GM19351 (cell line): ENCODE data around the gene KATNB1.

ENCODE experiments used
- ATAC-seq: cut with Tn5 transposase; IDR thresholded peaks from one replicate; pipeline ENCODE4 v1.9.1; 2021; ENCODE audit warnings: mild to moderate bottlenecking, moderate library complexity; ENCODE audit not compliant: unreplicated experiment

KATNB1 gene

DNA sequence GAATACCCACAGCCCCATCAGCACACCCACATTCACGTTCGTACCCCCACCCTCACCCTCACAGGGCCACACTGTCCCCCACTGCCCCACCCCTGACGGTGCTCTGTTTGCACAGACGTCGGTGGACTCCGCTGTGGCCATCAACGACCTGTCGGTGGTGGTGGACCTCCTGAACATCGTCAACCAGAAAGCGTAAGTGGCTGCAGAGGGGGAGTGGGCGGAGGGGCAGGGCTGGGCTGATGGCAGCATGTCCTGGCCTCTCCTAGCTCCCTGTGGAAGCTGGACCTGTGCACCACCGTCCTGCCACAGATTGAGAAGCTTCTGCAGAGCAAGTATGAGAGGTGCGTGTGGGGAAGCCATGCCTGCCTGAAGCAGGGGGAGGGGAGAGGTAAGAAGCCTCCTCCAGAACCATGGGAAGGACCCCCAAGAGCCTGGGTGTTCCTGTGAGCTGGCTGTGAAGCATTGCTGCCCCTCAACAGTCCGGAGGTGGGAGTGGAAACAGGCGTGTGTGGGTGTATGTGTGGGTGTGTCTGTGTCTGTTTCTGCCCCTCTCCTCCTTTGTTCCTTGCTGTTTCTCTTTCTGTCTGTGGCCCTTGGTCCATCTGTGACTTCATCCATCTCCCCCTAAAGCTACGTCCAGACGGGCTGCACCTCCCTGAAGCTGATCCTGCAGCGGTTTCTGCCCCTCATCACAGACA, 20.3 kb downstream of the KATNB1 start:
- no peak for ATAC-seq

DNA sequence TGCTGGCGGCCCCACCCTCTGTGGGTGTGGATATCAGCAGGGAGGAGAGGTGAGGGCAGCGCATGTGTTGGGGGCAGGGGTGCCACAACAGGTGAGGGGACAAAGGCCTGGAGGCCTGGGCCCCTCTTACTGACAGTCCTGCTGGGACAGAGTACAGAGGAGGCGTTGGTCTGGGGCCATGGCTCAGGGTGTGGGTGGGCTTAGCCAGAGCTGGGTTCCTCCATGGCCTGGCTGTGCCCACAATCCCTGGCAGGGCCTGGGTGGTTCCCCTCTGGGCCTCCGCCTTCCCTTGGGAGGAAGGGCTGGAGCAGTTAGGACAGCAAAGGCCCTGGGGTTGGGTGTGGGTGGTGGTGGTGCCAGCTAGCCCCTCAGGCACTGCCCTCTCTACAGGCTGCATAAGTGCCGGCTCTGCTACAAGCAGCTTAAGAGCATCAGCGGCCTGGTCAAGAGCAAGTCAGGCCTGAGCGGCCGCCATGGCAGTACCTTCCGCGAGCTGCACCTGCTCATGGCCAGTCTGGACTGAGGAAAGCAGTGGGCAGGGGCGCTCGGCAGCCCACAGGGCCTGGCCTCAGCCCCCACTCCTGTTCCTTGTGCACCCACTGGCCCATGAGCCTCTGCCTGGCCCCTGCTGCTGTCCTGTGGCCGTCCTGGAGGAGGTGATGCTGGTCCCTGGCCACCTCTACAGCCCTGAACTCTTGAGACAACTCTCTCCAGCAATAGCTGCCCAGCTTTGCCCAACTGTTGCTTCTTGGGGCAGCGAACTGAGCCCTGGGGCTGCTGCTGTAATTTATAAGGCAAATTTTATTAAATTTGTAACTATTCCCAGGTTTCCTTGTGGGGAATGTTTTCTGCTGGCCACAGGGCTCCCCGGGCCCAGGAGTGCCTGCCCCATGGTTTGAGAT, 21.1 kb downstream of the KATNB1 start:
- ATAC-seq = no peak

DNA sequence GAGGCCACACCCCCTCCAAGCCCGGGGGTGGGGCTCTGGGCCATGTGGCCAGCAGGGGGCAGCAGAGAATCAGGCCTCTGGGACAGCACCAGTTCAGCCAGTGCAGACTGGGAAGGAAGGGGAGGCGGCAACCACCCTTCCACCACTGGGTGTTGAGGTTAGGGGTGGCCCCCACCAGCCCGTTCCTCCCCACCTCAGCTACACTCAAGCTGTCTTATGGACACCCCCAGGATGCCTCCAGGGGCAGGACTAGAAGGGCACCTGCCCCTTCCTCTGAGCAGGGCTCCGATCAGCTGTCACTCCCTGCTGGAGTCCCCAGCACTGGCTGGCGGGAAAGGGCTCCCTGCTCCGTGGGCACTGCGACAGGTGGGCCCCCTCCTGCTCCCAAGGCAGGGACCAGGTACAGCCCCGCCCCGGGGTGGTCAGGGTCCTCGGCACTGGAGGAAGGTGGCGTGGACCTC, 21.8 kb downstream of the KATNB1 start:
- ATAC-seq = peak; percentile 98

DNA sequence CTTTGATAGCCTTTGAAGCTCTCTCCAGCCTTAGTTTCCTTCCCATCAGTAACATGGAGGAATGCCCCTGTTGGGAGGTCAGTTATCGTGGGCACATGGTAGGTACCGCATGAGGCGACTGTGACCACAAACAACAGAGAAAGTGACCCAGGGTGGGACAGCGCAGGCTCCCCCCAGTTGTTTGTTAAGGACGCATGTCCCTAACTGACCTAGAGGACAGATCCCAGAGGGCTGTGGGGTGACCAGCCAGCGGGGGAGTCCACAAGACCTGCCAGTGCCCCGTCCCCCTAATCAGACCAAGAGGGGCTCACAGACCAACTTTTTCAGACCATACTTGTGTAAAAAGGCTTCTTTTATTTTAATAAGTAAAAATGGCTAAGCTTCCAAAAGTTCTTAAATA, 22.3 kb downstream of the KATNB1 start:
- no peak for ATAC-seq

DNA sequence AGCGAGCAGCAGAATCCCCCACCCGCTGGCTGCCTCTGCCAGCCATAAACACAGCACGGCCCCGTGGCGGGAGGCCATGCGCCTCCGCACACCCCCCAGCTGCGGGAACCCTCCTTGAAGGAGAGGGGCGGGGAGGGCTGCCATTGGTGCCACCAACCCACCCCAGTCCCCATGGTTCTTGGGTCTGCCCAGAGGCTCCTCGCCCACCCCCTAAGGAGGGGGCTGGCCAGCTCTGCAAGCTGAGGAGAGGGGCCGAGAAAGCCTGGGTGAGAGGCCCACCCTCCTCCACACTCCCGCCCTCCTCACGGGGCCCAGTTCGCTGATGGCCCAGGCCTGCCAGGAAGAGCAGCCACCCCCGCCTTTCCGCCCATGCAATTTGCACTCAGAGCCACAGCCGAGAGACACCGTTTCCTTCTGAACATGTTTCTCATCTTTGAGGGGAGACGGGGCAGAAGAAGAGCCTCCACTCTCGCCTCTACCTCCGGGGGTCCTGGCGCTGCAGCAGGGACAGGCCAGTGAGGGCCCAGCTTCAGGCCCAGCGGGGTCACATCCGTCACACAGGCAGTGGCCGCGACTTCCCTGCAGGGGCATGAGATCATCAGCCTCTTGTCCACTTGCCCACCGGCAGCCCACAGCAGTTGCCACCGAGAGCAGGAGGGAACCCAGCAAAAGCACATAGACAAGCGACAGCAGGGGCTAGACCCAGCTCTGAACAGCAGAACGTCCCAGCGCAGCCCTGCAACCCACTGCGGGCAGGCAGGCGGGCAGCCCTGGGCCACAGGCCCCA, 23.0 kb downstream of the KATNB1 start:
- ATAC-seq = no peak

DNA sequence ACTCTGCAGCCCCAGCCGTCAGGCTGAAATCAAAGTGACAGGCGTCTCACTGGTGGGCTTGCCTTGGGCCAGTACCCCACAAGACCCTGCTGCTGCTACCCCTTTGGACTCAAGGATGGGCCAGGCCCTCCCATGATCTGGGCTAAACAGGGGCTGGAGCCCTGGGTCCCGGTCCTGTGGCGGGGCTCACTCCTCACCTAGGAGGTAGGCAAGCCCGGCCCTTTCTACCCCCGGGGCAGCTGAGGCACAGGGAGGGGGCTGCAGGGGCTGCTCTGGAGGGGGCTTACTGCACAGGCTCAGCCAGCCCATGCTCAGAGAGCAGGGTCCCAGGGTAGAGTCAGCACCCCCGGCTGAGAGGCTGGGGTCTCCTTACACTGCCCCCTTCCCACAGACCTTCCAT, 23.6 kb downstream of the KATNB1 start:
- no peak for ATAC-seq

DNA sequence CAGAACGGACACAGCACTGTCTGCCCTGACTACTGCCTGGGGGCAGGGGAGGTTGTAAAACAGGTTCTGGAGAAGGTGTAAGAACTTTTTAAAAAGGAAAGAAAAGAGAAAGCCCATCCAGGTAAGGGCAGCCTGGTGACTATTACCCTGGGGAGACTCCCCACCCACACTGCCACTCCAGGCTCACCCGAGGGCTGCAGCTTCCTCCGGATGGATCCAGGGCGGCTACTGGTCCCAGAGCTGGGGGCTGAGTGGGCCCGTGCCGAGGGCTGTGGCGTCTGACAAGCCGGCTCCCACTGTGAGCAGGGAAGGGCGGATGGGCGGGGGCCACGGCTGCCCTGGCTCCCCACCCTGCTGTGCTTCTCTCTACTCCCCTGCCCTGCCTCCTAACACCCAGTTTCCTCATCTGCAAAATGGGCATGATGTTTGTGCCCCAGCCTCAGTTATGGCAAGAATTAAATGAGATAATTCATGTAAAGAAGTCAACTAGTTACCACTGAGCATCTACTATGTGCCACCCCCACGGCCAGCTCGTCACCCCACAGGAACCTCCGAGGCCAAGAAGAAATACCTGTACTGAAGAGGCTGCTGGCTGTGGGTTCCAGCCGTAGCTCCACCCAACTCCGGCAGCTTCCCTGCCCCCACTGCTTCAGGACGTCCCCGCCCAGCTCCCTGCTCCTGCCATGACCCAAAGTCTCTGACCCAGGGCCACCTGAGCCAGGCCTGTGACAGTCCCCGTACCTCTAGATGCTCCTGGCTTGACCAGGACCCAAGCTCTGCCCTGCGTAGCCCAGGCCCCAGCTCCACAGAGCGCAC, 24.2 kb downstream of the KATNB1 start:
- no peak for ATAC-seq

DNA sequence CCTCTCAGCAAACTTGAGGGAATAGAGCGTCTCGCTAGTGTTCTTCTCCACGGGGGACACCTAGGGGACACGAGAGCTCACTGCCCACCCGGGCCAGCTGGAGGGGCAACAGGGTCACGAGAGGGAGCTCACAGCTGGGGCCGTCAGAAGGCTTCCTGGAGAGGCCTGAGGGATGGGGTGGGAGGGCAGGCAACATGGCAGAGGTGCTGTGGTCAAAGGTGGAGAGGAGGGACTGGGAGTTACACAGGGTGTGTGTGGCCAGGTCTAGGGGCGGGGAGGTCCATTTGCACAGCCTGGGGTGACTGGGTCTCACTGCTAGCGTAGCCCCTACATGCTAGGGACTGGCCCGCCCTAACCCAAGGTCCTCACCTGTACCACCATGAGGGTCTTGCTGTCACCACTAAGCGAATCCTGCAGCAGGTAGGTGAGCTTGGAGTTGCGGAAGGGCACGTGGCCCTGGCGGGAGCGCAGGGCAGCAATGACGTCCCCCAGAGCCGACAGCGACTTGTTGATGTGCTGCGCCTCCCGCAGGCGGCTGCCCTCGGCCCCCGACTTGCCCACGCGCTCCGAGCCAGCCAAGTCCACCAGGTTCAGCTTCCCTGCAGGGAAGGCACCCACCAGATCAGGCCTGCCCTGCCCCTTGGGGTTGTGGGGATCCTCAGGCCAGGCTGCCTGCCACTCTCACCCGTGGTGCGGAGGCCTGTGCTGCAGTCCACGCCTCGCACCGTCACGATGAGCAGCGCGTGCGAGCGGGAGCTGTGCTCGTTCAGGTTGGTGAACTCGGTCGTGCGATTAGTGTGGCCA, 25.0 kb downstream of the KATNB1 start:
- ATAC-seq = no peak

DNA sequence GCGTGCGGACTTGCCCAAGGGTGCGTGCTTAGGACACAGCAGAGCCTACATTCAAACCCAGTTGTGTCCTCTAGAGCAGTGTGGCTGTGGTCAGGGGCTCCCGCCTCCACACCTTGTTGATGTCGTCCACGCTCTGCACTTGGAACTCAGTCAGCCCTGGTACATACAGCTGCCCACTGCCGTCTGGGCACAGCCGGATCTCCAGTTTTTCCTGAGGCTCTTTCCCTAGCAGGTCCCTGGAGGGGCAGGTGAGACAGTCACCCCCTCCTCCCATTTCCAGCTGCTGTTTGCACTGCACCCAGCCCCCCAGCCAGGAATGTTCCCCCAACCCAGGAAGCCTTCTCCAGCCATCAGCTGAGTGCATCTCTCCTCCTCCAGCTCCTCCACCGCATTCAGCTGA, 25.7 kb downstream of the KATNB1 start:
- no peak for ATAC-seq

DNA sequence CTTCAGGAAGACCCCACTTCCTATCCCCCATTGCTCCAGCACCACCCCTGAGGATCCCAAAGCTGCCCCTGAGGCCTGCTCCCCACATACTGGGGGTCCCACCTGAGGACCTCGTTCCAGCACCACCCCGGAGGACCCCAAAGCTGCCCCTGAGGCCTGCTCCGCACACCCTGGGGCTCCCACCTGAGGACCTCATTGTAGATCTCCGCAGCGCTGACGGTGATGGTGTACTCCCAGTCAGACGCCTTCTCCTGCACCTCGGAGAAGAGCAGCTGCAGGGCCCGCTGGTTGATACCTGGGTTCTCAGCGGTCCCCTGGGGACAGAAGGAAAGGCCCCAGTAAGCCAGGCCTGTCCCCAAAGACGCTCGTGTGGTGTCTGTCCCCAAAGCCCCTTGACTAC, 26.4 kb downstream of the KATNB1 start:
- ATAC-seq = no peak

DNA sequence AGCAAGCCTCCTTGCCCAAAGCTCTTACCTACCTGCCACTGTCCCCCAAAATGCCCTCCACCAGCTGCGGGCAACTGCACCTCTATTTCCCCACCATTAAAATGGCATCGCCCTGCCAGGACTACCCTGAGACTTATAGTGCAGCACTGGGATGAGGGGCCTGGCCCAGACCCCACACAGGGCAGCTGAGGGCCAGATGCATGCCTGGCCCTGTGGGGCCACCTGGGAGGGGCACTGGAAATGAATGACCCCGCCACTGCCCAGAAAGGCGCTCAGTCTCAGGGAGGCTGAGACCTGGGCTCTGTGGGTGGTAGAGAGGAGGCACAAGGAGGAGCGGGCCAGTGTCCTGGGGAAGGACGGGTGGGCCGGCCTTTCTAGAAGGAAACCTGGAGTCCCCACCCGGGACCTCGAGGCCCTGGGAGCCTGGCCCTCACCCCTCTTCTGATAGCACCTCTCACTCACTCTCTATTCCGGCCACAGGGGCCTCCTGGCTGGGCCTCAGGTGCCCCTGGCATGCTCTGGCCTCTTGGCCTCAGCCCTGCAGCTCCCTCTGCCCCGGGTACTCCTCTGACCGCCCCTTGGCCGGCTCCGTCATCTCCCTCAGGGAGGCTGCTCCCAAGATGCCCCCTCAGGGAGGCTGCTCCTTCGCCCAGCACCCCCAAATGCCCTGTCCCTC, 26.9 kb downstream of the KATNB1 start:
- no peak for ATAC-seq

DNA sequence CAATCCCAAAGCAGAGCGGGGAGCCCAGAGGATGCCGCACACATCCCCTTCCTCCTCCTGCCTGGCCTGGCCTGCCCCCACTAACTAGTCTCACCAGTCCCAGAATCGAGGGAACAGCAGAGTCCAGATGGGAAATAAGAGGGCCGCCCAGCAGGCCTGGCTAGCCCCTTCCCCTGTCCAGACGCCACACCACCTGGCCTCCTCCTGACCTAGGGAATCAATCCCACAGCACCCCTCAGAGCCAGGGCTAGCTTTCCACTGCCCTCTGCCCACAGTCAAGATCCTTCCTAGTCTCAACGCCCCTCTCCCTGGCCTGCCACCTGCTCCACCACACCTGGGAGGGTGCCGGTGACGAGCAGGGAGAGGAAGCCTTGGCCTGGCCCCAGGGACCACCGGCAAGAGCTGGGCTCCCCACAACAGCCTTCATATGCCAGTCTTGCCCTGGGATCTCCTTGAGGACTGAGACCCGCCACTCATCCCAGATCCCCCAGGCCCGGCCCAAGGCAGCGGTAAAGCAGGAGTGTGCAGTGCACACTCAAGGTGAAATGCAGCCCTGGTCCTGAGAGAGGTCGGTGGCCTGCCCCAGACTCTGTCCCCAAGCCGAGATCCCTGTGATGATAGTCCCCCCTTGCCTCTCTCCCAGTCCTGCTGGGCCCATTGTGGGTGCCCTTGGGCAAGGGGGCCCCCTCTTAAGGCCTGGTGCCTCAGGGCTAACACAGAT, 27.9 kb downstream of the KATNB1 start:
- no peak for ATAC-seq

DNA sequence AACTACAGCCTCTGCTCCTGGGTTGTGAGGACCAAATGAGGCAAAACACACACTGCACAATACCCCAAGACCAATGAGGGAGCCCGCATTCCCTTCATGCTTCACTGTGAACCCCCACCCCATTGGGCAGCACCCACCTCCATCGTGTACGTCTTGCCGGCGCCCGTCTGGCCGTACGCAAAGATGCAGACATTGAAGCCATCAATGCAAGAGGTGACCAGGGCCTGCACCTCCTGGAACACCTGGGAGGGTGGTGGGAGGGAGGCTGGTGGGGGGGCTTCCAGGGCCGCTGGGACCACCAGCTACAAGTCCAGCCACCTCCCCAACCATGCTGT, 28.4 kb downstream of the KATNB1 start:
- ATAC-seq = no peak

DNA sequence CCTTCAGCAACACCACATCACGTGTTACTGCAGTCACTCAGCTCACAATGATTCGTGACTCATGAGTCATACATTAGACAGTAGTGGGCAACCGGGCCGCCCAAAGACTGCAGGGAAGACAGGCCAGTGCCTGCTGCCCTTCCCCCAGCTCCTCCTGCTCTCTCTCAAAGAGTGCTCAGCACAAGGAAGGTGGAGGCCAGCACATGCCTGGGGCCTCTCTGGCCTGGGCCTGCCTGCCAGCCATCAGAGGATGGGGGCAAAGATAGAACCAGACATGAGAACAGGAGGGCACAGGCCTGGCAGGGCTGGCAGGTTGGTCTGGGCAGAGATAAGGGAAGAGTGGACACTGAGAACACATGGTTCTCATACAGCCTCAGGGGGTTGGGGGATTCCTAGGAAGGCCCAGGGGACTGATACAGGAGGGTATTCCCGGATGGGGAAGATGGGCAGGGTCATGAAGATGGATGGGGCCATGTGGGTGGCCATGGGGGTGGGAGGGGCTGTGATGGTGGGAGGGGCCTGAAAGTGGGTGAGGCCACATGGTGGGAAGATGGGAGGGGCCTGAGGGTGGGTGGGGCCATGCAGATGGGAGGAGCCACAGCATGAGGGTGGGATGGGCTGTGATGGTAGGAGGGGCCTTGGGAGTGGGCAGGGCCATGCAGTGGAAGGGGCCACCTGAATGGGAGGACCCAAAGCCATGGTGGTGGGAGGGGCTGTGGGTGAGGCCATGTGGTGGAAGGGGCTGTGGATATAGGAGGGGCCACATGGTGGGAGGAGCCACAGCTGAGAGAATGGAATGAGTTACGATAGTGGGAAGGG, 29.0 kb downstream of the KATNB1 start:
- no peak for ATAC-seq

DNA sequence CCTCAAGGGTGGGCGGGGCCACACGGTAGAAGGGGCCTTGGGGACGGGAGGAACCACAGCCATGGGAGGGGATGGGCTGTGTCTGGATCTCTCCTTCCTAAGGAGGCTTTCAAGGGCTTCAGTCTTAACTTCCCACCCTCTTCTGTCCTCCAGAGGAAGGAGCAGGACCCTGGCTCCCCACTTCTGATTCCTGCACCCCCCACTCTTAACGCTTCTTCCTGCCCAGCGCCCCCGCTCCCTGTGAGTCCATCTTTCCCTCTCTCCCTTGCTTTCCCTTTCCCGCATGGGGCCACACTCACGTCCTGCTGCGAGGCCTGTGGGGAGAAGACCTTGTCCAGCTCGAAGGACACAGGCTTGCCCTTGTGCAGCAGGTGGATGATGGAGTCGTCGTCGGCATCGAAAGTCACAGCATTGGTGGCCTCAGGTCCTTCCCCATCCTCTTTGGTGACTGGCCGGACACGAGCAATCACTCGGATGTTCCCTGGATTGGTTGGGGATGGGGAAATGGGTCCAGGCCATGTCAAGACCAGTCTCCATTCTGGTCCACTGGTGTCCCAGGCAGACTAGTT, 29.7 kb downstream of the KATNB1 start:
- ATAC-seq = no peak

DNA sequence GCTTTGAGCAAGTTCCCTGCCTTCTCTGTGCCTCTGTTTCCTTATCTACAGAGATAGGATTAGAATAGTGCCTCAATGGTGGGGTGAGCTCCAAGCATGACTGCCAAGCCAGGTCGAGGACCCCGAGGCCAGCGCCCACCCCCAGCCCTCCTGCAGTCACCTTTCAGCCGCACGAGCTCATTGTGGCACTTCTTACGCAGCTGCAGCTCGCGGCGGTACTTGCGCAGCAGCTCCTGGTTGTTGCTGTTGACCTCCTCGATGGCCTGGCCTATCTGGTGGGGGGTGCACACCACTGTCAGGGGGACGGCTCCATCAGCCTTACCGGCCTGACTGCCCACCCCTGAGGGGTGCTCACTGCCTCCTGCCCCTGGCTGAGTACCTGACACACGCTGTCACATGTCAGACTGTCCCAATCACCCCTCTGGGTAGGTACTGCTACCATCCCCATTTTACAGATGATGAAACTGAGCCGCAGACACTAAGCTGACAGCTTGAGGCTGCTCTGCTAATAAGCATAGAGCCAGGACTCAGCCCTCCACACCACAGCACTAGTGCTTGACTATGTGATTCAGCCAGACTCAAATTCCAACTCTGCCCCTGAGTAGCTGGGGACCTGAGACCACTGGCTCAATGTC, 31.3 kb downstream of the KATNB1 start:
- ATAC-seq = no peak

DNA sequence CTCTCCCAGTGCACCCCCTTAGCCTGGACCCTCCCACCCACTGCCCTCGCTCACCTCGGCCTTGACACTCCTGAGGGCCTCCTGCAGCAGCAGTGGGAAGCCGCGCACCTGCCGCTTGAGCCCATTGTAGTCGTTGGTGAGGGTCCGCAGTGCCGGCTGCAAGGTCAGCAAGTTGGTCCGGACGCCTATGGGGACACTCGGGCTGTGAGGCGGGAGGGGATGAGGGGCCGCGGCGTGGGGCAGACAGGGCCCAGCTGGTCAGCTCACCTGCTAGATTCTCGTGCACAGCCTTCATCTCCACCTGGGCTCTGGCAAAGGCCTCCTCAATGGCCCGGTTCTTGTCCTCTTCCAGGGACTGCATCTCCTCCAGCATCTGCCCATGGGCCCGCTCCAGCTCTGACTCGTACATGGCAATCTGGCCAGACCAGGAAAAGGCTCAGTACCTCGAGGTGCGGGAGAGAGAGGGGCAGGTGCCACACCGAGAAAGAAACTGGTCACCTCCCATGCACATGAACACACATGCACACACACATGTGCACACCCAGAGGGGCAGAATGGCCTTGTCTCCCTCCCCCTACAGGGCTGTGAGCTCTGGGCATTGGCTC, 34.1 kb downstream of the KATNB1 start:
- no peak for ATAC-seq
